ENCODE results near the gene SHISA8. TPM values are rescaled to one million over a fixed set of nuclear protein-coding genes. Genes with fewer than 3 reads are reported as not detected.
A peak's percentile ranks its signal among the peaks of the same experiment; 100 is the strongest.
"Not testable (repeated sequence)": the region's sequence is repeated elsewhere in the genome, so short reads cannot be mapped to it uniquely, and the experiment has no call there.

The SHISA8 gene
- total RNA-seq, 1 donor from 2014 or later: 0.40 TPM

DNA sequence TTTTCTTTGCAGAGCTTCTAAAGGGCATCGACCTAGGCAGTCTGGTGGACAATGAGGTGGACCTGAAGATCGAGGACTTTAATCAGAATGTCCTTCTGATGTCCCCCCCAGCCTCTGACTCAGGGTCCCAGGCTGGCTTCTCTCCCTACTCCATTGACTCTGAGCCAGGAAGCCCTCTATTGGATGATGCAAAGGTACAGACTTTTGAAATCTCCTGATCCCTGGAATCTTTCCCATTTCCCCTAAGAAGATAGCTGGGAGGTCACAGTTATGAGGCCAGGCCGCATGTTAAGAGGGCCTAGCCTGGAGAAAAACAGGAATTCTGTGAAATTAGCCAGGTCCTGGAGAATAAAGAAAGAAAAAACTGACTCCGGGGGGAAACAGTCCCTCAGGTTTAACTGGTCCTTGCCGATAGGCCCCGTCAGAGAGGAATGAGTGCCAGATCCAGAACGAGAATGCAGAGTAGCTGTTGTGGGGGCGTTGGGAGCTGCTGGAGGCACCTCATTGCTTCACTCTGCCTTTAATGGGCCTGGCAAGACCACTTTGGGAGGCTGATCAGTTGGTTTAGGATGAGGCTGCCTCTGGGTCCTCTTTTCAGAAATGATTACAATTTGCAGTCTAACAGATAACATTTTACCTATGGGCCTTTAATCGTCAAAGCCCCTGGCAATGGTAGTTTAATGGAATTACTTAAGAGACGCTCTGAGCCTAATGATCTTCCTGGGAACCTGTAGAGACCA is 39.2 kb downstream of the SHISA8 start:
- DNase-seq (ENCODE audit: low spot score) (no peak), ATAC-seq (no peak)
- intact Hi-C loops (cut with DNase I): no loop called here

GRCh38 chr22:41874090-41874489 is 40.8 kb downstream of the SHISA8 start:
- ATAC-seq: no peak
- intact Hi-C loops (cut with DNase I): no loop called here

DNA sequence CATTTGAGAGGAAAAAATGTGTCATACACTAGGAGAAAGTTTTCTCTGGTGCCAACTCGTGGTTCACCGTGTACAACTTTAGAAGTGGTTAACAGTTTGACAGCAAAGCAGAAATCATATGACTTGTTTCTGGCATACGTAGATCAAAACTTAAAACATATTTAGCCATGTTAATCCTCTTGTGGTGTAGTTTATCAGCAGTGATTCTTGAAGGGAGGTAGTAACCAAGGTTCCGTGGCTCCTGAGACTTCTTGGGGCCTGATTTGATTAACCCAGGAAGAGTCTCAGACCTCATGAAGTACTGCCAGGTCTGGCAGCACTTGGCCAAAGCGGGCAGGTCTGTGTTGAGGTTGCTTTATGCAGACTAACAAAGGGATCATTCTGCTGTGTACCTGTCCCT is 41.5 kb downstream of the SHISA8 start:
- DNase-seq (ENCODE audit: low spot score) (no peak), ATAC-seq (no peak)
- intact Hi-C loops (cut with DNase I): no loop called here

More at GRCh38 chr22:41874090-41874489, 40.8 kb downstream of the SHISA8 start:
- DNase-seq (ENCODE audit: low spot score): no peak

DNA sequence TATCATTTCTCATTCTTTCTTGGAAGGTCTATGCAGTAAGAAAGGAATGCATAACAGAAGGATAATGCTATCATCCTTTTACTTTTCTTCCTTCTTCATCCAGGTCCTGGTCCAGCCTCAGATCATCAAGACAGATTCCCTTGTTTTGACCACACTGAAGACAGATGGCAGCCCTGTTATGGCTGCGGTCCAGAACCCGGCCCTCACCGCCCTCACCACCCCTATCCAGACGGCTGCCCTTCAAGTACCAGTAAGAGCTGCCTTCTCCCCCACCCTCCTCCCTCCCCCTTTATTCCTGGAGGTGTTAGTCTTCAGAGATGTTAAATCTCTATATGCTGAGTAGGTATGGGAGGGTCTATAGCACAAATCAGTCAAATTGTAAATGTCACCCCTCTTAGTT is 44.1 kb downstream of the SHISA8 start:
- ATAC-seq (no peak), DNase-seq (ENCODE audit: low spot score) (no peak)
- intact Hi-C loops (cut with DNase I): no loop called here

- ATAC-seq; DNase-seq (ENCODE audit: low spot score); intact Hi-C loops (cut with DNase I): not testable (repeated sequence)
Observed at GRCh38 chr22:41870081-41870480, 44.8 kb downstream of the SHISA8 start.

GRCh38 chr22:41868556-41868955 is 46.3 kb downstream of the SHISA8 start:
- intact Hi-C loops (cut with DNase I): no loop called here
- ATAC-seq (no peak), DNase-seq (ENCODE audit: low spot score) (no peak)

GRCh38 chr22:41863472-41863871 is 51.4 kb downstream of the SHISA8 start:
- DNase-seq (ENCODE audit: low spot score) (no peak), ATAC-seq (no peak)
- intact Hi-C loops (cut with DNase I): no loop called here

DNA sequence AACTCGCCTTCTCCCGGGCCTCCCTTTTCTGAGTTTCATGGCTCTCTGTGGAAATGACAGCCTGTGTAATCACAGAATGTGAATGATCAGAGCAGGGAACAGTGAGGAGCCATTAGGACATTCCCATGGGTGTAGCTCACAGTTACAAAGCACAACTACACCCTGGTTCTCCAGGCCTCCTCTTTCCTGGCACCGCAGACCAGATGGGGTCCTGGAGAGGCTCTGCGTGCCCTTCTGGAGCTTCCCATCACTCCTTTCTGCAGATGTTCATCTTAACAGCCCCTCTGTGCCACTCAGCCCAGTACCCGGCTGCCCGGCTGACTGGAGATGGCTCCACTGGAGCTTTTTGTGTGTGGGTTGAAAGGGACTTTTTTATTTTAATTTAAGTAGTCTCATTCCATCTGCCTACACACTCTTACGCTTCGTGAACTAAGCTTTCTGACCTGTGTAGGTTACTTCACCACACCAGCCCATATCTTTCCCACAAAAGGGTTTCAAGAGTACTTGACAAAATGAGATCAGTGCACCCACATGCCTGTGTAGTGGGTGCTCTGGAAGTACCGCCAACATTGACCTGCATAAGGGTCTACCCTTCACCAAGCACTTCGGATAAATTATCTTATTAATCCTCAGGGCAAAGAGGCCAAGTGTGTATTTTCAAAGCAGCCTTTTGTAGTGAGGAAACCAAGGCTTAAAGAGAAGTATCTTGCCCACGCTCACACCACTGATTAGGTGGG is 52.2 kb downstream of the SHISA8 start:
- intact Hi-C loops (cut with DNase I): no loop called here
- DNase-seq (ENCODE audit: low spot score): no peak
- peak; percentile 55 for ATAC-seq

DNA sequence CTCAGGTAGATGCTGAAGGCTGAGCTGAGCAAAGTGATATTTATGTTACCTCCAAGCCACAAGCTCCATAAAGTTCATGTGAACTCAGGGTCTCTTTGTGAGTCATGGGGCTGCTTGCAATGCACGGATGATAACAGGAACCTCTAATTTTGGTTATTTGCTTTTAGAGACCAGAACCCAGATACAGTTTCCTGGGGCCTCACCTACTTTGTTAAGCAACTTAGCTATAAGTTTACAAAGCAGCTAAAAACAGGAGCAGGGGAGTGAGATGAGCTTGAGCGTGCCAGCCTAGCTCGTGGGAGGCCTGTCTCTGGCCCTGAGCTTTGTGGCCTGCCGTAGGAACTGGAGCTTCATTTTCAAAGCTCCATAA is 52.7 kb downstream of the SHISA8 start:
- DNase-seq (ENCODE audit: low spot score) (no peak), ATAC-seq (peak; percentile 41)
- intact Hi-C loops (cut with DNase I): no loop called here

Small RNA genes lying within 50 kb of the gene (microRNA-seq; reads per million reads assigned to microRNA genes)
- gene MIR33A: 161 reads per million, percentile 61 among the genes with 10 or more reads in this experiment

Other genes with a start within 250 kb of the SHISA8 start
- 97.2 TPM for gene SNU13, start 226.2 kb downstream of the SHISA8 start, total RNA-seq
- 2.9 TPM for gene MEI1, start 215.6 kb downstream of the SHISA8 start, total RNA-seq
- 8.4 TPM for gene CCDC134, start 114.4 kb downstream of the SHISA8 start, total RNA-seq
- gene SREBF2, start 82.0 kb downstream of the SHISA8 start, total RNA-seq: 206 TPM
- gene TNFRSF13C, start 11.7 kb upstream of the SHISA8 start, total RNA-seq: 1.2 TPM
- gene CENPM, start 32.1 kb upstream of the SHISA8 start, total RNA-seq: not detected
- 35.5 TPM for gene SEPTIN3, start 54.4 kb upstream of the SHISA8 start, total RNA-seq
- 9.4 TPM for gene WBP2NL, start 83.7 kb upstream of the SHISA8 start, total RNA-seq
- gene NAGA, start 155.7 kb upstream of the SHISA8 start, total RNA-seq: 17.0 TPM
- 12.8 TPM for gene PHETA2, start 159.2 kb upstream of the SHISA8 start, total RNA-seq
- gene SMDT1, start 164.6 kb upstream of the SHISA8 start, total RNA-seq: 53.3 TPM
- 31.9 TPM for gene NDUFA6, start 175.7 kb upstream of the SHISA8 start, total RNA-seq
- 2.0 TPM for gene CYP2D6, start 215.7 kb upstream of the SHISA8 start, total RNA-seq

Measured in sciatic nerve (tissue), 2 donors.